BJ (cell line): ENCODE data around the gene PIBF1. TPM values are rescaled to one million over a fixed set of nuclear protein-coding genes. Genes with fewer than 3 reads are reported as not detected.
"Not testable (repeated sequence)": the region's sequence is repeated elsewhere in the genome, so short reads cannot be mapped to it uniquely, and the experiment has no call there.

Source experiments
- CTCF ChIA-PET: fragments of 350-600 bp; formaldehyde crosslinking; extraction: SDS; loops from one replicate; lab custom pipeline; 2021; ENCODE audit warnings: antibody characterized with exemption, inconsistent platforms; lab: Yijun Ruan, JAX
- POLR2A ChIA-PET: fragments of 300-600 bp; sonication (Branson Sonifier 250); formaldehyde crosslinking; extraction: SDS; loops from one replicate; lab custom pipeline; 2021; ENCODE audit warnings: antibody characterized with exemption; lab: Charles Lee
- DNase-seq: peaks from one replicate; pipeline ENCODE4 v3.0.0-alpha.2; 2011; ENCODE audit warnings: low read depth
- H3K27me3 ChIP-seq: 2 replicates; pipeline ENCODE4 v1.6.0; 2011; ENCODE audit warnings: low read length; ENCODE audit not compliant: control insufficient read depth, insufficient read depth
- H3K36me3 ChIP-seq: 2 replicates; pipeline ENCODE4 v1.5.1; 2011; ENCODE audit warnings: low read length; ENCODE audit not compliant: control insufficient read depth, insufficient read depth
- H3K4me3 ChIP-seq: 2 replicates; pipeline ENCODE4 v1.5.1; 2011; ENCODE audit warnings: low read depth, mild to moderate bottlenecking, control low read depth, low read length
- polyA plus RNA-seq: library from polyadenylated mRNA; depleted of rRNA; stranded (reverse); fragments of >200 nt; gene quantifications from 2 replicates; pipeline ENCODE4 v1.2.3, GENCODE V29; 2011
- TF ChIP-seq, protein P1 (sequence below): IDR thresholded peaks from 2 replicates; pipeline ENCODE4 v1.5.1; 2011; ENCODE audit warnings: low read depth, mild to moderate bottlenecking, control low read depth, inconsistent platforms, low read length, moderate library complexity; ENCODE audit not compliant: insufficient read depth

PIBF1 gene
- polyA plus RNA-seq, 1 experiment = 1.7 TPM

DNA sequence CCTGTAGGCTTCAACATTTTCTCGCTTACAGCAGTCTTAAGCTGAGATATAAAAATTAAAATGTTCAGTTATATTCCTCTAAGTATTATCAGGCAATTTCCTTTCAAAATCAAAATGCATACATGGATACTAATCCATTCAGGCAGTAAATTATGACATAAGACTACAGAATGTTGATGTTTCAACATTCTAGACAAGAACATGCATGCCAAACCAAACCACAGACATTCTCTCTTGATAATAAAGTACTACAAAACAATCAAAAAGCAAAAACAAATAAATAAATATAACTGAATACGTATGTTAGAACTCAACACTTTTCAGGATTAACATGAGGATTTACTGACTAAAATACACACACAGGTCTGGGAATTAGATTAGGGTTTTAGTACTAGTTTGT, 7.9 kb upstream of the PIBF1 start:
- DNase-seq = no peak
- TF ChIP-seq, protein P1, sequence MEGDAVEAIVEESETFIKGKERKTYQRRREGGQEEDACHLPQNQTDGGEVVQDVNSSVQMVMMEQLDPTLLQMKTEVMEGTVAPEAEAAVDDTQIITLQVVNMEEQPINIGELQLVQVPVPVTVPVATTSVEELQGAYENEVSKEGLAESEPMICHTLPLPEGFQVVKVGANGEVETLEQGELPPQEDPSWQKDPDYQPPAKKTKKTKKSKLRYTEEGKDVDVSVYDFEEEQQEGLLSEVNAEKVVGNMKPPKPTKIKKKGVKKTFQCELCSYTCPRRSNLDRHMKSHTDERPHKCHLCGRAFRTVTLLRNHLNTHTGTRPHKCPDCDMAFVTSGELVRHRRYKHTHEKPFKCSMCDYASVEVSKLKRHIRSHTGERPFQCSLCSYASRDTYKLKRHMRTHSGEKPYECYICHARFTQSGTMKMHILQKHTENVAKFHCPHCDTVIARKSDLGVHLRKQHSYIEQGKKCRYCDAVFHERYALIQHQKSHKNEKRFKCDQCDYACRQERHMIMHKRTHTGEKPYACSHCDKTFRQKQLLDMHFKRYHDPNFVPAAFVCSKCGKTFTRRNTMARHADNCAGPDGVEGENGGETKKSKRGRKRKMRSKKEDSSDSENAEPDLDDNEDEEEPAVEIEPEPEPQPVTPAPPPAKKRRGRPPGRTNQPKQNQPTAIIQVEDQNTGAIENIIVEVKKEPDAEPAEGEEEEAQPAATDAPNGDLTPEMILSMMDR = no peak
- peaks cover 10% of the 10 kb centered on the region for H3K36me3 ChIP-seq
- H3K27me3 ChIP-seq = no peaks in the 10 kb centered on the region
- no peak overlapping the region for H3K4me3 ChIP-seq
- POLR2A ChIA-PET = no interaction called here
- CTCF ChIA-PET = no interaction called here

- CTCF ChIA-PET = no interaction called here
- no peaks in the 10 kb centered on the region for H3K27me3 ChIP-seq
- peaks cover 2% of the 10 kb centered on the region for H3K36me3 ChIP-seq
- no peak for DNase-seq
- TF ChIP-seq, protein P1 = no peak
- peak overlapping the region; percentile 99 for H3K4me3 ChIP-seq
- POLR2A ChIA-PET = no interaction called here
These were observed 784 bp downstream of the PIBF1 start for GRCh38 chr13:72782717-72783116.

GRCh38 chr13:72784679-72785078, 2.7 kb downstream of the PIBF1 start:
- DNase-seq, H3K36me3 ChIP-seq, H3K4me3 ChIP-seq, H3K27me3 ChIP-seq, POLR2A ChIA-PET: not testable (repeated sequence)
- CTCF ChIA-PET = interaction anchor here (0.6 to 1.4 kb wide), 2 partner anchors 9 to 414 kb away, joined by 3 to 4 read pairs; no protein-coding TSS in a partner anchor

GRCh38 chr13:72788831-72789230, 6.9 kb downstream of the PIBF1 start:
- ChIA-PET CTCF (interaction anchor here (0.7 kb wide), 1 partner anchor 12 kb away, joined by 3 read pairs; no protein-coding TSS in a partner anchor), POLR2A (no interaction called here)
- Histone ChIP-seq H3K36me3 (no peaks in the 10 kb centered on the region; the same call in 1 of the 2 replicates), H3K4me3 (no peak overlapping the region), H3K27me3 (no peaks in the 10 kb centered on the region)
- DNase-seq = no peak
- TF ChIP-seq, protein P1 = no peak

DNA sequence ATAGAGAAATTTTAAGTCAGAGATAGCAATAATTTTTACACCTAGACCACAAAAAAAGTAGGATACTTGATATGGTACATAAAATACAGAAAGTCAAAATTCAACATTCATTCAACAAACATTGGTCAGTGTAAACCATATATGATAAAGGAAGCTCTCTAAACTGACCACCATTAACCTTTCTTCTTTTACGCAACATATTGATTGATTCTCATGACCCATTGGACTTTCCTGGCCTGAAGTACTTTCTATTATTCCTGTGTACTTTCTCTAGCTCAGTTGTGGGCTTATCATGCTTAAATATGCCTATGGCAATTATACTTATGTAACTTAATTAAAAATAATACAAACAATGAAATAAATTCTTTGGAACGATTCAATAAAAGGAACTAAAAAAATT, 10.7 kb downstream of the PIBF1 start:
- ChIA-PET POLR2A (no interaction called here), CTCF (interaction anchor here (0.6 to 1.0 kb wide), 4 partner anchors 11 to 243 kb away, joined by 3 to 5 read pairs (median 3); no protein-coding TSS in a partner anchor)
- Histone ChIP-seq H3K27me3 (no peaks in the 10 kb centered on the region), H3K4me3 (no peak overlapping the region), H3K36me3 (no peaks in the 10 kb centered on the region; the same call in 1 of the 2 replicates)
- TF ChIP-seq, protein P1 = no peak
- no peak for DNase-seq

GRCh38 chr13:72798817-72799216, 16.9 kb downstream of the PIBF1 start:
- TF ChIP-seq, protein P1 = no peak
- DNase-seq = no peak
- peaks cover 2% of the 10 kb centered on the region for H3K36me3 ChIP-seq
- H3K4me3 ChIP-seq = no peak overlapping the region
- ChIA-PET CTCF (no interaction called here), POLR2A (no interaction called here)
- H3K27me3 ChIP-seq = no peaks in the 10 kb centered on the region
